Naive thymus-derived CD4-positive, alpha-beta T cell (primary cell): ENCODE results near the gene PMM2. TPM values are rescaled to one million over a fixed set of nuclear protein-coding genes. Genes with fewer than 3 reads are reported as not detected.
A peak's percentile ranks its signal among the peaks of the same experiment; 100 is the strongest.

Experiments
- ATAC-seq: fragments of 150-1000 bp; cut with Tn5 transposase; 2 replicates; pipeline ENCODE4 v1.10.0; 2021; ENCODE audit warnings: mild to moderate bottlenecking, moderate library complexity
- CTCF ChIA-PET: fragments of 350-600 bp; sonication (Branson Sonifier 250); formaldehyde crosslinking; loops from one replicate; lab custom pipeline; 2021; ENCODE audit warnings: antibody characterized with exemption; lab: Charles Lee
- POLR2A ChIA-PET: fragments of 350-600 bp; sonication (Branson Sonifier 250); formaldehyde crosslinking; loops from one replicate; lab custom pipeline; 2021; ENCODE audit warnings: antibody characterized with exemption, inconsistent platforms; lab: Charles Lee
- DNase-seq, 9 donors: peaks; one replicate each; pipeline versions ENCODE4 v3.0.0 to v3.0.0-alpha.2; 2020 to 2022; ENCODE audit warnings: mixed read lengths in 1 of 9
- H3K27ac ChIP-seq: one replicate; pipeline ENCODE4 v1.7.0; 2013; ENCODE audit warnings: mild to moderate bottlenecking, low read depth, low read length, moderate library complexity
- H3K27me3 ChIP-seq, 2 donors: one replicate each; pipeline ENCODE4 v1.7.0; 2013; ENCODE audit warnings: low read length in 2 of 2, mild to moderate bottlenecking in 2 of 2, moderate library complexity in 2 of 2; ENCODE audit not compliant: control insufficient read depth in 2 of 2, insufficient read depth in 2 of 2
- H3K36me3 ChIP-seq, 3 experiments: 1 replicate in 2 of 3; 2 replicates in 1 of 3; pipeline ENCODE4 v1.7.0; 2013; ENCODE audit warnings: low read length in 3 of 3, mild to moderate bottlenecking in 3 of 3, moderate library complexity in 1 of 3; ENCODE audit not compliant: insufficient read depth in 3 of 3, control insufficient read depth in 2 of 3
- H3K4me1 ChIP-seq, 2 donors: one replicate each; pipeline ENCODE4 v1.7.0; 2013; ENCODE audit warnings: low read length in 2 of 2, mild to moderate bottlenecking in 2 of 2, moderate library complexity in 1 of 2; ENCODE audit not compliant: control insufficient read depth in 2 of 2, insufficient read depth in 2 of 2
- H3K4me3 ChIP-seq: 2 replicates; pipeline ENCODE4 v1.7.0; 2013; ENCODE audit warnings: mild to moderate bottlenecking, low read length
- H3K9me3 ChIP-seq, 3 experiments: 1 replicate in 2 of 3; 2 replicates in 1 of 3; pipeline ENCODE4 v1.7.0; 2013; ENCODE audit warnings: low read length in 3 of 3; ENCODE audit not compliant: control insufficient read depth in 2 of 3
- H3K27ac Mint-ChIP-seq, 9 donors: one replicate each; pipeline ENCODE4 v1.8.0; 2020 to 2022; ENCODE audit warnings: mixed read lengths in 9 of 9, mild to moderate bottlenecking in 8 of 9, moderate library complexity in 5 of 9, inconsistent platforms in 2 of 9
- H3K27me3 Mint-ChIP-seq, 5 donors: one replicate each; pipeline ENCODE4 v1.8.0; 2021 to 2022; ENCODE audit warnings: mixed read lengths in 5 of 5, mild to moderate bottlenecking in 1 of 5
- H3K36me3 Mint-ChIP-seq, 5 donors: one replicate each; pipeline ENCODE4 v1.8.0; 2020 to 2022; ENCODE audit warnings: mixed read lengths in 5 of 5, mild to moderate bottlenecking in 3 of 5, inconsistent platforms in 1 of 5
- H3K4me1 Mint-ChIP-seq, 7 donors: one replicate each; pipeline ENCODE4 v1.8.0; 2020 to 2022; ENCODE audit warnings: mixed read lengths in 7 of 7, mild to moderate bottlenecking in 3 of 7, inconsistent platforms in 1 of 7
- H3K4me3 Mint-ChIP-seq, 10 donors: one replicate each; pipeline ENCODE4 v1.8.0; 2020 to 2022; ENCODE audit warnings: mild to moderate bottlenecking in 10 of 10, mixed read lengths in 10 of 10, moderate library complexity in 6 of 10, inconsistent platforms in 2 of 10
- H3K9me3 Mint-ChIP-seq, 11 donors: one replicate each; pipeline ENCODE4 v1.8.0; 2020 to 2022; ENCODE audit warnings: mixed read lengths in 11 of 11, mild to moderate bottlenecking in 4 of 11, inconsistent platforms in 1 of 11, moderate library complexity in 1 of 11
- intact Hi-C, 2 donors: fragments of 100-400 bp; cut with micrococcal nuclease; formaldehyde crosslinking; loops; one replicate each; pipeline ENCODE4 v1.15.1; 2023
- polyA plus RNA-seq, 2 donors: library from polyadenylated mRNA; unstranded; fragments of 300-500 nt; fragmentation: Illumina TruSeq; gene quantifications; one replicate each; pipeline ENCODE4 v1.2.3, GENCODE V29; 2021
- total RNA-seq, 6 experiments: library from RNA in 5 of 6; stranded (reverse) in 5 of 6; gene quantifications; 1 replicate in 5 of 6; 2 replicates in 1 of 6; pipeline ENCODE4 v1.2.3 and lab custom pipeline; 2021 to 2026

PMM2 gene
- total and polyA plus RNA-seq, 7 experiments from 2014 or later = 18.0 to 52.8 (median 40.9) TPM

GRCh38 chr16:8880839-8881510 is 83.3 kb downstream of the PMM2 start:
- no peak for ATAC-seq

GRCh38 chr16:8882041-8882617 is 84.5 kb downstream of the PMM2 start, which contains the start of gene LITAFD:
Gene LITAFD, plus strand, starts transcription at chr16:8882351. Its CDS starts 2,005 bp downstream, at chr16:8884356.
- Histone ChIP-seq H3K4me3 (no peak within 1 kb of the TSS), H3K9me3 (no peaks in the 10 kb centered on the region), H3K27me3 (no peaks in the 10 kb centered on the region), H3K27ac (no peak within 1 kb of the TSS), H3K4me1 (no peaks in the 10 kb centered on the region), H3K36me3 (no peaks in the 10 kb centered on the region)
- H3K36me3 Mint-ChIP-seq = peaks cover 0 to under 1% (median 0%) of the 10 kb centered on the region in 5 donors
- no peak for ATAC-seq
- ChIA-PET POLR2A (no interaction called here), CTCF (interaction anchor here (0.6 to 3.2 kb wide), 5 partner anchors 59 to 314 kb away, joined by 3 to 26 read pairs (median 3); no protein-coding TSS in a partner anchor)
- H3K27me3 Mint-ChIP-seq = peaks cover 0 to 10% (median 7%) of the 10 kb centered on the region in 5 donors
- peak within 1 kb of the TSS in 1 of 9 donors; percentile 25 for H3K27ac Mint-ChIP-seq
- H3K4me3 Mint-ChIP-seq = peak within 1 kb of the TSS in 1 of 10 donors; percentile 12
- intact Hi-C loops = no loop called here
- H3K4me1 Mint-ChIP-seq = peaks cover 9 to 18% (median 13%) of the 10 kb centered on the region in 7 donors
- no peak for DNase-seq
- no peaks in the 10 kb centered on the region for H3K9me3 Mint-ChIP-seq

More at GRCh38 chr16:8880839-8881510, 83.3 kb downstream of the PMM2 start:
- H3K27me3 ChIP-seq = no peaks in the 10 kb centered on the region
- POLR2A ChIA-PET = interaction anchor here (0.6 to 1.0 kb wide), 2 partner anchors 10 to 84 kb away, joined by 3 read pairs; partner anchors contain the start of genes PMM2 and TMEM186
- Mint-ChIP-seq H3K36me3 (no peaks in the 10 kb centered on the region), H3K4me3 (peak overlapping the region in 1 of 10 donors; percentile 12), H3K4me1 (peaks cover 7 to 18% (median 12%) of the 10 kb centered on the region in 7 donors), H3K9me3 (no peaks in the 10 kb centered on the region), H3K27ac (no peak overlapping the region), H3K27me3 (peaks cover 0 to 9% (median 7%) of the 10 kb centered on the region in 5 donors)
- H3K9me3 ChIP-seq = no peaks in the 10 kb centered on the region
- CTCF ChIA-PET = interaction anchor here (0.7 to 3.3 kb wide), 16 partner anchors 8 to 315 kb away, joined by 3 to 26 read pairs (median 5); partner anchors contain the start of genes CARHSP1, PMM2 and TMEM186
- no peak for DNase-seq
- no peak overlapping the region for H3K27ac ChIP-seq
- intact Hi-C loops = loop anchor here (1.0 to 2.0 kb wide), 7 partner anchors 12 to 314 kb away; partner anchors contain the start of genes CARHSP1 (in 1 of the 2), PMM2 (in 1 of the 2) and TMEM186 (in 1 of the 2)
- H3K4me1 ChIP-seq = no peaks in the 10 kb centered on the region
- H3K36me3 ChIP-seq = no peaks in the 10 kb centered on the region
- no peak overlapping the region for H3K4me3 ChIP-seq

- H3K4me1 ChIP-seq = no peaks in the 10 kb centered on the region
- H3K36me3 ChIP-seq = no peaks in the 10 kb centered on the region
- no peak overlapping the region for H3K4me3 ChIP-seq
- no peak overlapping the region for H3K4me3 Mint-ChIP-seq
- H3K27me3 ChIP-seq = no peaks in the 10 kb centered on the region
- CTCF ChIA-PET = interaction anchor here (0.6 to 1.4 kb wide), 4 partner anchors 27 to 221 kb away, joined by 3 read pairs; no protein-coding TSS in a partner anchor
- ATAC-seq = no peak
- no peak for DNase-seq
- no peaks in the 10 kb centered on the region for H3K9me3 Mint-ChIP-seq
- intact Hi-C loops = no loop called here
- peaks cover 9 to 19% (median 12%) of the 10 kb centered on the region in 7 donors for H3K4me1 Mint-ChIP-seq
- H3K27ac ChIP-seq = no peak overlapping the region
- H3K27ac Mint-ChIP-seq = no peak overlapping the region
- H3K27me3 Mint-ChIP-seq = peaks cover 0 to 10% (median 7%) of the 10 kb centered on the region in 5 donors
- peaks cover 0 to 4% (median 0%) of the 10 kb centered on the region in 5 donors for H3K36me3 Mint-ChIP-seq
- H3K9me3 ChIP-seq = no peaks in the 10 kb centered on the region
- POLR2A ChIA-PET = no interaction called here
Observed at GRCh38 chr16:8882725-8883377, 85.2 kb downstream of the PMM2 start.

GRCh38 chr16:8885674-8886592 is 88.3 kb downstream of the PMM2 start:
- Histone ChIP-seq H3K27ac (no peak overlapping the region), H3K4me1 (no peaks in the 10 kb centered on the region), H3K27me3 (no peaks in the 10 kb centered on the region), H3K9me3 (no peaks in the 10 kb centered on the region), H3K4me3 (no peak overlapping the region), H3K36me3 (peaks cover 0 to 11% (median 0%) of the 10 kb centered on the region in 3 experiments)
- Mint-ChIP-seq H3K4me3 (peak overlapping the region in 2 of 10 donors; percentile 29 to 35), H3K9me3 (no peaks in the 10 kb centered on the region), H3K4me1 (peaks cover 6 to 9% (median 8%) of the 10 kb centered on the region in 7 donors), H3K27me3 (peaks cover 0 to 10% (median 7%) of the 10 kb centered on the region in 5 donors), H3K27ac (peak overlapping the region in 6 of 9 donors; percentile 22 to 72 (median 43)), H3K36me3 (peaks cover 0 to 8% (median 0%) of the 10 kb centered on the region in 5 donors)
- CTCF ChIA-PET = no interaction called here
- POLR2A ChIA-PET = no interaction called here
- DNase-seq (no peak), ATAC-seq (no peak)
- intact Hi-C loops = no loop called here

- ATAC-seq (no peak), DNase-seq (no peak)
- ChIA-PET POLR2A (no interaction called here), CTCF (interaction anchor here (0.6 kb wide), 1 partner anchor 18 kb away, joined by 3 read pairs; the partner anchor contains the start of gene CARHSP1)
- Histone ChIP-seq H3K9me3 (no peaks in the 10 kb centered on the region), H3K27ac (no peak overlapping the region), H3K36me3 (peaks cover 0 to 20% (median 0%) of the 10 kb centered on the region in 3 experiments), H3K27me3 (no peaks in the 10 kb centered on the region), H3K4me3 (no peak overlapping the region), H3K4me1 (no peaks in the 10 kb centered on the region)
- peak overlapping the region in 4 of 9 donors; percentile 8 to 86 (median 56) for H3K27ac Mint-ChIP-seq
- no peaks in the 10 kb centered on the region for H3K9me3 Mint-ChIP-seq
- intact Hi-C loops = no loop called here
- H3K4me3 Mint-ChIP-seq = no peak overlapping the region
- peaks cover 6 to 9% (median 8%) of the 10 kb centered on the region in 7 donors for H3K4me1 Mint-ChIP-seq
- peaks cover 0 to 13% (median 9%) of the 10 kb centered on the region in 5 donors for H3K36me3 Mint-ChIP-seq
- peaks cover 0 to 10% (median 7%) of the 10 kb centered on the region in 5 donors for H3K27me3 Mint-ChIP-seq
Observed at GRCh38 chr16:8886593-8887430, 89.2 kb downstream of the PMM2 start.
